Mesenchymal stem cell (in vitro differentiated cells and primary cell): ENCODE data around the gene EFNA5.
A peak's percentile ranks its signal among the peaks of the same experiment; 100 is the strongest.

Experiments
- DNase-seq: peaks from one replicate; pipeline ENCODE4 v3.0.0-alpha.2; 2013
- H2AFZ ChIP-seq: one replicate; pipeline ENCODE4 v1.6.1; 2013; ENCODE audit warnings: low read depth, mild to moderate bottlenecking, control low read depth, inconsistent platforms, low read length, moderate library complexity
- H2AK5ac ChIP-seq: 2 replicates; pipeline ENCODE4 v1.6.1; 2013; ENCODE audit warnings: low read length, moderate library complexity, mild to moderate bottlenecking, inconsistent platforms; ENCODE audit not compliant: severe bottlenecking
- H2BK120ac ChIP-seq: one replicate; pipeline ENCODE4 v1.6.1; 2013; ENCODE audit warnings: low read depth, mild to moderate bottlenecking, inconsistent platforms, low read length, moderate library complexity
- H2BK12ac ChIP-seq, 2 experiments: one replicate each; pipeline ENCODE4 v1.6.1; 2013; ENCODE audit warnings: inconsistent platforms in 2 of 2, low read length in 2 of 2, mild to moderate bottlenecking in 2 of 2, moderate library complexity in 2 of 2, control low read depth in 1 of 2
- H2BK15ac ChIP-seq: one replicate; pipeline ENCODE4 v1.6.1; 2013; ENCODE audit warnings: mild to moderate bottlenecking, low read depth, inconsistent platforms; ENCODE audit not compliant: poor library complexity, severe bottlenecking
- H2BK5ac ChIP-seq: 2 replicates; pipeline ENCODE4 v1.6.1; 2013; ENCODE audit warnings: low read depth, mild to moderate bottlenecking, low read length, control low read depth, inconsistent platforms; ENCODE audit not compliant: poor library complexity, severe bottlenecking
- H3K14ac ChIP-seq, 2 experiments: one replicate each; pipeline ENCODE4 v1.6.1; 2013; ENCODE audit warnings: inconsistent platforms in 2 of 2, low read length in 2 of 2, control low read depth in 1 of 2, mild to moderate bottlenecking in 1 of 2, moderate library complexity in 1 of 2
- H3K18ac ChIP-seq, 2 experiments: one replicate each; pipeline ENCODE4 v1.6.1; 2013; ENCODE audit warnings: inconsistent platforms in 2 of 2, low read length in 2 of 2, control low read depth in 1 of 2, low read depth in 1 of 2, mild to moderate bottlenecking in 1 of 2
- H3K23ac ChIP-seq, 2 experiments: one replicate each; pipeline ENCODE4 v1.6.1; 2013; ENCODE audit warnings: inconsistent platforms in 2 of 2, low read length in 2 of 2, mild to moderate bottlenecking in 2 of 2, moderate library complexity in 2 of 2, control low read depth in 1 of 2
- H3K27ac ChIP-seq: 2 replicates; pipeline ENCODE4 v1.5.1; 2013; ENCODE audit warnings: mild to moderate bottlenecking, moderate library complexity, low read length, control low read depth, inconsistent platforms; ENCODE audit not compliant: poor library complexity, severe bottlenecking
- H3K27me3 ChIP-seq, 2 experiments: 2 replicates each; pipeline versions ENCODE4 v1.6.1 to v1.7.0; 2013; ENCODE audit warnings: low read length in 2 of 2, mild to moderate bottlenecking in 2 of 2, moderate library complexity in 2 of 2, control low read depth in 1 of 2, inconsistent platforms in 1 of 2; ENCODE audit not compliant: control insufficient read depth in 1 of 2, insufficient read depth in 1 of 2
- H3K36me3 ChIP-seq, 2 experiments: 2 replicates each; pipeline versions ENCODE4 v1.6.1 to v1.7.0; 2013; ENCODE audit warnings: low read length in 2 of 2, control low read depth in 1 of 2, inconsistent platforms in 1 of 2, low read depth in 1 of 2, mild to moderate bottlenecking in 1 of 2; ENCODE audit not compliant: insufficient read depth in 2 of 2, control insufficient read depth in 1 of 2
- H3K4ac ChIP-seq, 2 experiments: one replicate each; pipeline ENCODE4 v1.6.1; 2013; ENCODE audit warnings: inconsistent platforms in 2 of 2, low read length in 2 of 2, mild to moderate bottlenecking in 2 of 2, moderate library complexity in 2 of 2, control low read depth in 1 of 2, low read depth in 1 of 2
- H3K4me1 ChIP-seq: 2 replicates; pipeline ENCODE4 v1.6.1; 2013; ENCODE audit warnings: low read depth, low read length, control low read depth; ENCODE audit not compliant: control insufficient read depth, insufficient read depth
- H3K4me2 ChIP-seq: 2 replicates; pipeline ENCODE4 v1.6.1; 2013; ENCODE audit warnings: low read length, mild to moderate bottlenecking, inconsistent platforms; ENCODE audit not compliant: poor library complexity, severe bottlenecking
- H3K4me3 ChIP-seq, 2 experiments: 2 replicates each; pipeline versions ENCODE4 v1.5.1 to v1.7.0; 2013; ENCODE audit warnings: low read length in 2 of 2, mild to moderate bottlenecking in 2 of 2, control low read depth in 1 of 2, low read depth in 1 of 2; ENCODE audit not compliant: insufficient read depth in 1 of 2
- H3K79me1 ChIP-seq: replicated peaks from 2 replicates; pipeline ENCODE4 v1.6.1; 2013; ENCODE audit warnings: mild to moderate bottlenecking, control low read depth, low read length, inconsistent platforms; ENCODE audit not compliant: poor library complexity, severe bottlenecking
- H3K9ac ChIP-seq: 2 replicates; pipeline ENCODE4 v1.7.0; 2013; ENCODE audit warnings: mild to moderate bottlenecking, low read length, moderate library complexity
- H3K9me3 ChIP-seq: 2 replicates; pipeline ENCODE4 v1.7.0; 2013; ENCODE audit warnings: mild to moderate bottlenecking, low read length; ENCODE audit not compliant: control insufficient read depth
- H4K8ac ChIP-seq: one replicate; pipeline ENCODE4 v1.6.1; 2013; ENCODE audit warnings: inconsistent platforms, mild to moderate bottlenecking, low read length, moderate library complexity
- H4K91ac ChIP-seq: one replicate; pipeline ENCODE4 v1.6.1; 2013; ENCODE audit warnings: mild to moderate bottlenecking, low read length, inconsistent platforms
- WGBS: methylation state at CpG from one replicate; pipeline ENCODE4 v1.1.7; 2013; ENCODE audit warnings: mixed read lengths; 5-methylcytosine and 5-hydroxymethylcytosine counted together

The EFNA5 gene

GRCh38 chr5:107590686-107591085, 80.1 kb downstream of the EFNA5 start:
- H2BK120ac ChIP-seq = no peak overlapping the region
- no peak overlapping the region for H3K4ac ChIP-seq
- peaks cover 2% of the 10 kb centered on the region for H3K4me1 ChIP-seq
- no peak overlapping the region for H2AFZ ChIP-seq
- H2BK15ac ChIP-seq = no peak overlapping the region
- H4K8ac ChIP-seq = no peak overlapping the region
- no CpG with 5 or more reads among the region's 1 CpG for WGBS
- H3K14ac ChIP-seq = no peak overlapping the region
- H2AK5ac ChIP-seq = no peak overlapping the region
- H3K27me3 ChIP-seq = no peaks in the 10 kb centered on the region
- DNase-seq = no peak
- H3K18ac ChIP-seq = no peak overlapping the region
- no peak overlapping the region for H3K4me3 ChIP-seq
- peaks cover 0 to 3% of the 10 kb centered on the region in 2 experiments for H3K36me3 ChIP-seq
- no peak overlapping the region for H4K91ac ChIP-seq
- no peak overlapping the region for H3K27ac ChIP-seq
- H3K9me3 ChIP-seq = no peaks in the 10 kb centered on the region
- no peak overlapping the region for H2BK12ac ChIP-seq
- no peak overlapping the region for H3K4me2 ChIP-seq
- no peak overlapping the region for H2BK5ac ChIP-seq
- no peak overlapping the region for H3K9ac ChIP-seq
- no peak overlapping the region for H3K23ac ChIP-seq
- peaks cover 13% of the 10 kb centered on the region for H3K79me1 ChIP-seq

- Histone ChIP-seq H2BK15ac (no peak overlapping the region), H3K4me3 (no peak overlapping the region), H3K9me3 (no peaks in the 10 kb centered on the region), H3K9ac (no peak overlapping the region), H3K27me3 (no peaks in the 10 kb centered on the region), H3K27ac (no peak overlapping the region), H3K23ac (no peak overlapping the region), H3K4me2 (no peak overlapping the region), H3K18ac (no peak overlapping the region), H2BK120ac (no peak overlapping the region), H3K4ac (no peak overlapping the region), H2AFZ (no peak overlapping the region), H2AK5ac (no peak overlapping the region), H2BK5ac (no peak overlapping the region), H3K79me1 (peaks cover 17% of the 10 kb centered on the region), H3K36me3 (peaks cover 0 to 3% of the 10 kb centered on the region in 2 experiments), H3K4me1 (peaks cover 2% of the 10 kb centered on the region), H4K8ac (no peak overlapping the region), H3K14ac (no peak overlapping the region), H2BK12ac (no peak overlapping the region), H4K91ac (no peak overlapping the region)
- WGBS = 58% methylated on average over 5 of the region's 7 CpGs
- DNase-seq = peak; percentile 60
Observed at GRCh38 chr5:107589520-107590193, 81.1 kb downstream of the EFNA5 start.

- no peak overlapping the region for H2BK15ac ChIP-seq
- no peak overlapping the region for H3K4me3 ChIP-seq
- H2AK5ac ChIP-seq = no peak overlapping the region
- no peak overlapping the region for H3K4me2 ChIP-seq
- no peak overlapping the region for H2BK120ac ChIP-seq
- H3K36me3 ChIP-seq = no peaks in the 10 kb centered on the region
- peaks cover 2% of the 10 kb centered on the region for H3K4me1 ChIP-seq
- no peaks in the 10 kb centered on the region for H3K27me3 ChIP-seq
- H2AFZ ChIP-seq = no peak overlapping the region
- no peak overlapping the region for H3K4ac ChIP-seq
- H3K18ac ChIP-seq = no peak overlapping the region
- H3K27ac ChIP-seq = no peak overlapping the region
- no peak for DNase-seq
- H4K8ac ChIP-seq = no peak overlapping the region
- no peak overlapping the region for H2BK5ac ChIP-seq
- H3K14ac ChIP-seq = no peak overlapping the region
- no peak overlapping the region for H3K23ac ChIP-seq
- peaks cover 23% of the 10 kb centered on the region for H3K79me1 ChIP-seq
- H3K9me3 ChIP-seq = no peaks in the 10 kb centered on the region
- H3K9ac ChIP-seq = no peak overlapping the region
- no peak overlapping the region for H2BK12ac ChIP-seq
- H4K91ac ChIP-seq = no peak overlapping the region
Observed at GRCh38 chr5:107582625-107583024, 88.1 kb downstream of the EFNA5 start.

- Histone ChIP-seq H2BK120ac (no peak overlapping the region), H3K27ac (no peak overlapping the region), H3K79me1 (peaks cover 32% of the 10 kb centered on the region), H3K4me2 (no peak overlapping the region), H2BK5ac (no peak overlapping the region), H3K23ac (no peak overlapping the region), H4K8ac (no peak overlapping the region), H3K9ac (peak overlapping the region; percentile 74), H2BK12ac (no peak overlapping the region), H3K4me3 (no peak overlapping the region), H3K18ac (no peak overlapping the region), H4K91ac (no peak overlapping the region), H2AFZ (no peak overlapping the region), H2BK15ac (no peak overlapping the region), H2AK5ac (no peak overlapping the region), H3K9me3 (no peaks in the 10 kb centered on the region), H3K14ac (no peak overlapping the region), H3K27me3 (no peaks in the 10 kb centered on the region), H3K4me1 (peaks cover 2% of the 10 kb centered on the region), H3K36me3 (no peaks in the 10 kb centered on the region), H3K4ac (no peak overlapping the region)
- DNase-seq = no peak
- 94% methylated on average over 8 of the region's 8 CpGs for WGBS
Observed at GRCh38 chr5:107580889-107581820, 89.6 kb downstream of the EFNA5 start.
